Activated T-cell treated with anti-CD3 and anti-CD28 coated beads, Interleukin-2, amount 50 U/mL, for 72 hours (primary cell): ENCODE measurements around the gene NR3C2. TPM values are rescaled to one million over a fixed set of nuclear protein-coding genes. Genes with fewer than 3 reads are reported as not detected.

Experiments
- ATAC-seq, 2 donors: fragments of 150-1000 bp; cut with Tn5 transposase; replicated peaks in 1 of 2; 2 replicates each; pipeline ENCODE4 v1.10.0; 2021; ENCODE audit warnings: moderate library complexity in 2 of 2, mild to moderate bottlenecking in 1 of 2
- DNase-seq, 2 donors: peaks; one replicate each; pipeline ENCODE4 v3.0.0; 2021 to 2022; ENCODE audit warnings: mixed read lengths in 1 of 2
- H3K27ac Mint-ChIP-seq: one replicate; pipeline ENCODE4 v1.8.0; 2022; ENCODE audit warnings: mild to moderate bottlenecking, moderate library complexity, mixed read lengths
- H3K27me3 Mint-ChIP-seq: one replicate; pipeline ENCODE4 v1.8.0; 2022; ENCODE audit warnings: low read depth, mixed read lengths
- H3K36me3 Mint-ChIP-seq, 2 donors: one replicate each; pipeline ENCODE4 v1.8.0; 2022; ENCODE audit warnings: mixed read lengths in 2 of 2, mild to moderate bottlenecking in 1 of 2; ENCODE audit not compliant: insufficient read depth in 2 of 2
- H3K4me1 Mint-ChIP-seq: one replicate; pipeline ENCODE4 v1.8.0; 2022; ENCODE audit warnings: low read depth, mixed read lengths
- H3K4me3 Mint-ChIP-seq, 2 donors: one replicate each; pipeline ENCODE4 v1.8.0; 2022; ENCODE audit warnings: mild to moderate bottlenecking in 2 of 2, mixed read lengths in 2 of 2, moderate library complexity in 2 of 2
- H3K9me3 Mint-ChIP-seq, 2 donors: one replicate each; pipeline ENCODE4 v1.8.0; 2022; ENCODE audit warnings: mixed read lengths in 2 of 2
- total RNA-seq, 2 donors: library from RNA; stranded (reverse); gene quantifications; one replicate each; pipeline ENCODE4 v1.2.3, GENCODE V29; 2022

NR3C2 gene
- total RNA-seq, 2 donors from 2014 or later = 6.2 to 8.0 TPM

DNA sequence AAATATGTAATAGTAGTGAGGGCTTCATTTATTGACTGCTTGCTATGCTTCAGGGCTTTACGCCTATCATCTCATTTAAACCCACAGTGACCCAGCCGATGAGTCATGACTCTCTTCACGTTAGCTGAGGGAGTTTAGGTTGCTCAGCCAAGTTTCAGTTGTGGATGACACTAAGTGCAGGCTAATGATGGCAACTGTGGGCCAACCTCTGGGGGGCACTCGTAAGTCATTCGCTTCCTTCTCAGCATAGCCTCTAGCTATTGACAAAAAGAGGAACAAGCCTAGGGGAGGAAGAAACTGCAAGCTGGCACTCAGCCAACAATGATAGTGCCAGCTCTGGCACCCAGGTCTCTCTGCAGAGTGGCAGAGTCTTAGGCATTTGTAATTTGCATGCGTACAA is 385.3 kb downstream of the NR3C2 start:
- Mint-ChIP-seq H3K4me3 (peak overlapping the region in 1 of 2 donors; percentile 9), H3K4me1 (peaks cover 95% of the 10 kb centered on the region), H3K36me3 (peaks cover 0 to 2% of the 10 kb centered on the region in 2 donors), H3K27me3 (no peaks in the 10 kb centered on the region), H3K27ac (peak overlapping the region; percentile 50), H3K9me3 (no peaks in the 10 kb centered on the region)
- ATAC-seq (peak; percentile 92 to 93), DNase-seq (peak; percentile 78 to 82)

DNA sequence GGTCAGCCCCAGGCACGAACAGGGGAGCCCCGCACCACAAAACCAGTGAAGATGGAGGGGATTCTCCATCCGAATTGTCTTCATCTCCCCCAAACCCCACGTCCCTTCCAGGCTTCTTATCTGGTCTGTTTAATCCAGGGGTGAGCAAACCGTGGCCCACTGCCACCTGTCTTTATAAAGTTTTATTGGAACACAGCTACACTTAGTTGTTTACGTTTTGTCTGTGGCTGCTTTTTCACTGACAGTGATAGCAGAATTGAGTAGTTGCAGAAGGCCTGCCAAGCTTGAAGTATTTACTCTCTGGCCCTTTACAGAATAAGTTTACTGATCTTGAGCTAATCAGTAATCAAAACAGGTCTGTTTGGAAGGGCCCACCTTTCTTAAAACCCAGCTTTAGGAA is 386.4 kb downstream of the NR3C2 start:
- H3K36me3 Mint-ChIP-seq = peaks cover 0 to 2% of the 10 kb centered on the region in 2 donors
- no peaks in the 10 kb centered on the region for H3K9me3 Mint-ChIP-seq
- ATAC-seq (no peak), DNase-seq (no peak)
- no peak overlapping the region for H3K27ac Mint-ChIP-seq
- no peak overlapping the region for H3K4me3 Mint-ChIP-seq
- peaks cover 95% of the 10 kb centered on the region for H3K4me1 Mint-ChIP-seq
- no peaks in the 10 kb centered on the region for H3K27me3 Mint-ChIP-seq

DNA sequence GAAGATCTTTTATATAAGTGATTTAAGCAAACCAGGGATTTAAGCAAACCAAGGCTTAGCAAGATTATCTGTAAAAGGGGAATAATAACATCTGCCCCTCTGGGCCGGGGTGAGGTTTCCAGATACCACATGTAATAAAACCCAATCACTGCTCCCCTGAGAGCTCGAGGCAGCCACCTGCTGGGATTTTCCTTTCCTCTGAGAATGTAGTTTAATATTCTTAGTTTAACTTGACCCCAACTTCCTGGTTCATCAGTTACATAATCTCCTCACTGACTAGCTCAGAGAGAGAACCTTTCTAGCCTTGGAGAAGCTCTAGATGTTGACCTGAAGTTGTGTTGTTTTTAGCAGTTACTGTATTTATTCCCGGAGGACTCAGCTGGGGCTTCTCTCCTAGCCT is 387.9 kb downstream of the NR3C2 start:
- H3K27ac Mint-ChIP-seq = peak overlapping the region; percentile 54
- peaks cover 86% of the 10 kb centered on the region for H3K4me1 Mint-ChIP-seq
- H3K4me3 Mint-ChIP-seq = no peak overlapping the region
- H3K36me3 Mint-ChIP-seq = no peaks in the 10 kb centered on the region
- no peak for DNase-seq
- ATAC-seq = no peak
- H3K9me3 Mint-ChIP-seq = peaks cover 0 to 1% of the 10 kb centered on the region in 2 donors
- H3K27me3 Mint-ChIP-seq = no peaks in the 10 kb centered on the region

DNA sequence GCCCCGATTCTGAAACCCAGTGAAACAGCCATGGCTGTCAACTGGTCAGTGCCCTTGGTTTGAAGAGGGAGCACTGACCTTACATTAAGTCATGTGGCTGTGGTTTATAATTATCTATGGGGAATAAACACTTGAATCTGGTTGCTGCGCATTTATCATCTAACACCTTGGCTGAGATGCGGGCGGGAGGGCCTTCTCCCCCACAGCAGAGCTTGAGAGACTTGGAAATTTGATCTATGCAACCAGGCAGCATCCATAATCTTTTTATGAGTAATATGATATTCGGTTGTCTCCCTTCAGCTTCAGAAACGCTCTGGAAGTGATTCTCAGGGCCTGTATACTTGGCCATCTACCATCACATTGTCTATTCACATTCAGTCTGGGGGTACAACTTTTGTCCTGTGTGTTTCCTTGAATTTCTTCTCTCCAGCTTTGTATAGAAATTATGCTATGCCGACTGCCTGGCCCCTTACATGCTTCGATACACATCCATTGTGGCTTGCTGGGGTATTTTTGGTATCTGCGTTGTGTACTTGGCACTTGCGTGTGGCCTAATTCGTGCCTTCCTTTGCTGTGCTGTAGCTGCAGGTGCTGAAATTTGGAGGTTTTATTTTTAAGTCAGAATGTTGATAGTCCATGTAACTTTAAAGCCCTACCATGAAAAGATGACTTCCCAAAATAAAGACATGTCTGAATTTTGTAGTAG is 388.8 kb downstream of the NR3C2 start:
- Mint-ChIP-seq H3K4me3 (peak overlapping the region in 1 of 2 donors; percentile 4), H3K36me3 (peaks cover 0 to 2% of the 10 kb centered on the region in 2 donors), H3K4me1 (peaks cover 77% of the 10 kb centered on the region), H3K27ac (no peak overlapping the region), H3K9me3 (peaks cover 0 to 1% of the 10 kb centered on the region in 2 donors), H3K27me3 (no peaks in the 10 kb centered on the region)
- ATAC-seq (no peak), DNase-seq (no peak)

DNA sequence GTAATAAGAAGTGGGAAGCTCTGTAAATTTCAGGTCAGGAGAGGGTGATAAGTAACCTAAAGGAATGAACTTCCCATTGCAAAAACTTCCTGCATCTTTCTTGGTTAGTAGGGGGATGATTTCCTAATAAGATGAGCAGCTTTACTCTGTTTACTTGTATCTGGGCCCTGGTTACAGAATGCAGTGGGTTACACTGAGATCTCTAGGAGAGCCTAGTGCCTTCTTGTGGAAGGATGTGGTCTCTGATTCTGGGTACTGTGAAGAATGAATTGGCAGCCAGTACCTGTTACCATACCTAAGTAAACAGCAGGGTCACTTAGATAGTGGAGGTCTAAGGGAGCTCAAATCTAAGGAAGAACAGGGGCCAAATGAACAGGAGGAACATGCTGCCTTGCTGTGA is 389.8 kb downstream of the NR3C2 start:
- Mint-ChIP-seq H3K4me3 (peak overlapping the region; percentile 40 to 62), H3K27me3 (no peaks in the 10 kb centered on the region), H3K4me1 (peaks cover 67% of the 10 kb centered on the region), H3K36me3 (peaks cover 0 to 4% of the 10 kb centered on the region in 2 donors), H3K27ac (peak overlapping the region; percentile 78), H3K9me3 (peaks cover 0 to 1% of the 10 kb centered on the region in 2 donors)
- ATAC-seq = peak; percentile 69 to 75
- DNase-seq = peak; percentile 23 to 31

DNA sequence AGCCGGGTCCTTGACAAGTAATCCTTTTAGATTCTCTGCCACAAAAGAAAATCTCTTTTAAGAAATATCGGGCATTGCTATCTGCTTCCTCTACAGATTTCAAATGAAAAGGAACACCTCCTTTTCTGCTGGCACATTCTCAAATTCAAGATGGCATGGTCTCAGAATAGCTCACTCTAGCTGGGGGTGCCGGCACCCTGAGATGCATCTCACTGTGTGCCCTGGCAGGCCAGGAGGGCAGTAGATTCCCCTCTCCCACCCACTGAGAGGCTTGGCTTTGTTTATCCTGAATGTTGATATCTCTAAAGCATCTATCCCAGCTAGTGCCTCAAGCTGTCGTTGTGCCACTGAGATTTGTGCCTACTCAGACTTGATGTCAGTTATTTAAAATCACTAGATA is 390.8 kb downstream of the NR3C2 start:
- H3K27me3 Mint-ChIP-seq = no peaks in the 10 kb centered on the region
- ATAC-seq (no peak), DNase-seq (no peak)
- H3K36me3 Mint-ChIP-seq = peaks cover 0 to 4% of the 10 kb centered on the region in 2 donors
- H3K9me3 Mint-ChIP-seq = peaks cover 0 to 1% of the 10 kb centered on the region in 2 donors
- no peak overlapping the region for H3K27ac Mint-ChIP-seq
- H3K4me3 Mint-ChIP-seq = no peak overlapping the region
- peaks cover 63% of the 10 kb centered on the region for H3K4me1 Mint-ChIP-seq

DNA sequence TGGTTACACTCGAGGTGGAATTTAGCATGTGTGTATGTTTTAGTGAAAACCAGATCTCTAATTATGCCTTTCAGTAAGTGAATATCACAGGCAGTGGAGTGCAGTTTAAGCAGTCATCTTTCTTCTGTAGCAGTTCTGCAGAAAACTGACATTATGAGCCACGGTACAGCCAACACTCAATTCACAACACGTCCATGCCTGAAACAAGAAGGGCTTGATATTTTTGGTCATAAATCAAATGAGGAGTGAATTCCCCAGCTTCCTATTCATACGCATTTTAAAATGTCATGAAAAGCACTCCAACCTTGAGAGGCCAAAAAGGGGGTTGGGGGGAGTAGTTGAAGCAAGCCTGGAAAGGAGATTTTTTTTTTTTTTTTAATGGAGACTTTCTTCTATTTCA is 393.6 kb downstream of the NR3C2 start:
- Mint-ChIP-seq H3K27me3 (no peaks in the 10 kb centered on the region), H3K9me3 (peaks cover 0 to 1% of the 10 kb centered on the region in 2 donors), H3K4me3 (no peak overlapping the region), H3K36me3 (peaks cover 0 to 4% of the 10 kb centered on the region in 2 donors), H3K4me1 (peaks cover 50% of the 10 kb centered on the region), H3K27ac (no peak overlapping the region)
- no peak for ATAC-seq
- DNase-seq = no peak

DNA sequence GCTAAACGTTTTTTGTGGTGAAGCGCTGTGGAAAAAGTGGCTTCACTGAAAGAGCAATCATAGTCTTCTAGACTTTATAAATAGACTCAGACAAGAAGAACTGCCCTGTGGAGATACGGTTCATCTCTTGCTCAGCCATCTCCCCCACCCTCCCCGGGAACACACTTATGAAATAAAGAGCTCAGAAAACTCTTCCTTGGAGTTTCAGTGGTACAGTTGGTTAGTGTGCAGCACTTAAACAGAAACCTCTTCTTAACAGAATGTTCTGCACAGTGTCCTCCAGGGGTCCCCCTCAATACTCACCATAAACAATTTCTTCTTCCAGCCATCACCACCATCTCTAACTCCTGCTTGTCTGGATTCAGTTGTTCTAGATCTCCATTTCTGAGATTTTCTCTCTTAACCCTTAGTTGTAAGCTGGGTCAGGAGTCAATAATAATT is 397.3 kb downstream of the NR3C2 start:
- H3K4me3 Mint-ChIP-seq = no peak overlapping the region
- H3K27me3 Mint-ChIP-seq = no peaks in the 10 kb centered on the region
- H3K4me1 Mint-ChIP-seq = peaks cover 17% of the 10 kb centered on the region
- ATAC-seq = peak in 1 of 2 donors; percentile 50
- no peak overlapping the region for H3K27ac Mint-ChIP-seq
- DNase-seq = no peak
- peaks cover 0 to 4% of the 10 kb centered on the region in 2 donors for H3K36me3 Mint-ChIP-seq
- no peaks in the 10 kb centered on the region for H3K9me3 Mint-ChIP-seq

DNA sequence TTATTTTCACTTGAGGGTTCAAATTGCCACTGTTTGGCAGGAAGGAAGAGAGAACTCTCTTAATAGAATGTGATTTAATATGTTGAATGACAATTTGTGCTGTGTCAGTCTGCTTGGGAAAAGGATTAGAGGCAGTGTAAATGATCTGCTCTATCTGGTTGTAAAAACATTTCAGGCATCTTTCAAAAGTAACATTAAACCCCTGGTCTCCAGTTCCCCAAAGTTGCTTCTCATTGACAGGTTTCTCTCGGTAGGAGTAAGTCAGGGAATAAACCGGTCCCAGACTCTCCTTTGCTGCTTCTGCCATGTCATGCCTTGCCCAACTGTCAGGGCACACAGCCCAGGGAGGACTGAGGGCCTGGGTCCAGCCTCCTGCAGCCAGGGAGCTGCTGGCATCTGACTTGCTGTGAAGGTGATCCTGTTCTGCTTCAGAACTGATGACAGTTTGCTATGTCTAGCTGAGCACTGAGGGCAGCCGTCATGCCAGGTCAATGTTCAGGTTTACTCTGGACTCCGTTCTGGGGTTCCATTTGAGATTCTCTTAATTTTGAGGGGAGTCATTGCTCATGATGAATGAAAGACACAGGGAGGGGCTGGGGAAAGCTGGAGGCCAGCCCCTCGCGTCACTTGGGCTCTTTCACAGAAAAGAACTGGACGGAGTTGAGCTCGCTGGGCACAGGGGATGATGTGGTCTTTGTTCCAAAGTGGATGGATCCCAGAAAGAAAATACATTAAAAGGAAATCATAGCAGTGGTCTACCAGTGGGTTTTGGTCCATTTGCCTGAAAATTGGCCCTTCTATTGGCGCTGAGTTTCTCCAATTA is 397.9 kb downstream of the NR3C2 start:
- no peak overlapping the region for H3K27ac Mint-ChIP-seq
- H3K27me3 Mint-ChIP-seq = no peaks in the 10 kb centered on the region
- no peak for DNase-seq

DNA sequence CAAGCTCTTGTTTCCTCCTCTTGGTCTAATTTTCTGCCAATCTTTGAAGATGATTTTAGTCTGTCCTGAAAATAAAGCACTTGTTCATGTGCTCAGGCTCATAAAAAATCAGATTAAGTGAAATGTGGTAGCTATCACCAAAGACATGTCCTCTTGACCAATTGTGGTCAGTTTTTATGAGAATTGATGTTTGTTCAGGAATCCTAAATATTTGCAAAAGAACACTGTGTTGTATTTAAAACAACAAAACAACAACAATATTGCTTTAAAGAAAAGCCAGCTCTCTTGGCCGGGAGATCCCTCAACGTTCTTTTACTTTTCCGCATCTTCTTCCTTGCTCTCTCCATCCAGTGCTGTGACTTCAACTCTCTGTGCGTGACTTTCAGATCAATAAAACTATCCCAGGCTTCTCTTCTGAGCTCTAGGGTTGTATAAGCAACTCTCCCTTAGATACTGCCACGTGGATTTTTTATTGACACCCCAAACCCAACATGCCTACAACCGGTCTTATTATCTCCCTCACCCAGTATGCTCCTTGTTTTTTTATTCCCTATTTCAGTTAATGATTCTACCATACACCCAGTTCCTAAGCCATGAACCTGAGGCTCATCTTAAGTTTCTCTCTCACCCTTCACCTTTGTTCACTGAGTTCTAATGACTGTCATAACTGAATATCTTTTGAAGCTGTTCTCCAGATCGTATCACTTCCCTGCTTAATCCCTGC is 400.4 kb downstream of the NR3C2 start:
- no peak for DNase-seq
- Mint-ChIP-seq H3K27ac (no peak overlapping the region), H3K4me3 (no peak overlapping the region), H3K9me3 (no peaks in the 10 kb centered on the region), H3K4me1 (peaks cover 15% of the 10 kb centered on the region), H3K36me3 (peaks cover 0 to 1% of the 10 kb centered on the region in 2 donors), H3K27me3 (no peaks in the 10 kb centered on the region)
- no peak for ATAC-seq

More for the DNA sequence above, 397.9 kb downstream of the NR3C2 start:
- no peak for ATAC-seq
- Mint-ChIP-seq H3K36me3 (peaks cover 0 to 4% of the 10 kb centered on the region in 2 donors), H3K4me1 (peaks cover 17% of the 10 kb centered on the region), H3K9me3 (no peaks in the 10 kb centered on the region), H3K4me3 (no peak overlapping the region)

DNA sequence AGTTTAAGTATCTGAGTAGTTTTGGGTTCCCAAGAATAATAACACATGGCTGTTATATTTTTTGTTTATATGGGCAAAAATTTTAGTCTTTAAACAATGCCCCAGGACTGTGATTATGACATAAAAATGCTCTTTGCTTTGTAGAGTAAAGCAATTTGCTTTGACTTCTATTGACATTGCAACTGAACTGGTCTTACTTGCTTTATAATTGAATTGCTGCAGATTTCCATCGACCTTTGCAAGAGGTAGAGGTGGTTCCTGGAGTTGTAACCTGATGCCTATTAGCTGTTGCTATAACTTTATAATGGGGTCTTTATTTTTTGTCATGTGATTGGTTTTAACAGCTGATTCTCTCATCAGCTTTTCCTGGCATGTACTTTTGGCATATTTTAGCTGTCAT is 407.4 kb downstream of the NR3C2 start:
- Mint-ChIP-seq H3K4me1 (peaks cover 9% of the 10 kb centered on the region), H3K36me3 (peaks cover 4 to 6% of the 10 kb centered on the region in 2 donors), H3K27me3 (no peaks in the 10 kb centered on the region), H3K27ac (no peak overlapping the region), H3K9me3 (peaks cover 4 to 5% of the 10 kb centered on the region in 2 donors), H3K4me3 (no peak overlapping the region)
- ATAC-seq (no peak), DNase-seq (no peak)

DNA sequence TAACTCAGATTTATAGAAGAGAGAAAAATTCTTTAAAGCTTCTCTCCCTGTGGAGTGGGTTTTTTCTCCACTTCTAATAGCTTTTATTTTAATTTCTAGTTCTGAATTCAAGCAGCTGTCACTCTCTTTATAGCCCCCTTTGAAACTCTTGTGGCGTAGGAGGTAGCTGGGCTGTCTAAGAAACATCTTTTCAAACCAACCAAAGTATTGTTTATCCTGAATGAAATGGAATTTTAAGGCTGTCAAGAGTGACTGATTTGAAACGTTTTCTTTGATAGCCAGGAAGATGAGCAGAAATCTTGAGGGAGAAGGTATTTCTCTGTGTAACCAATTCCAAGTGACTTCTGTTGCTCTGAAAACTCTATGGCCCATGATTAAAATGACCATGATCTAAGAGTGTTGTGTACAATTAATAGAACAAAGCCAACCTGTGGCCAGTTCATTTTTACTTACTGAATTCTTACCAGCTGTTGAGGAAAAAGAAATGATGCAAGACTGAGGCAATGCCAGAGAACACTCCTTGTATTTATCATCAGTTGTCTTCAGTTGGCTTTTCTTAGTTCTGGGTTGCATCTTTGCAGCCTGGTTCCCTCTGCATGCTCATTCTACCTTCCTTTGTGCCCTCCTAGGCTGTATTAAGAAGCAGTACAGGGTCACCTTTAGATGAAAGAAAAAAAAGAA is 411.9 kb downstream of the NR3C2 start:
- Mint-ChIP-seq H3K9me3 (peaks cover 0 to 3% of the 10 kb centered on the region in 2 donors), H3K4me1 (peaks cover 9% of the 10 kb centered on the region), H3K27me3 (no peaks in the 10 kb centered on the region), H3K27ac (peak overlapping the region; percentile 90), H3K36me3 (peaks cover 3 to 4% of the 10 kb centered on the region in 2 donors), H3K4me3 (no peak overlapping the region)
- no peak for DNase-seq
- peak; percentile 36 to 59 for ATAC-seq
